ENCODE measurements around the gene EZH1. TPM values are rescaled to one million over a fixed set of nuclear protein-coding genes. Genes with fewer than 3 reads are reported as not detected.

The EZH1 gene
- polyA plus RNA-seq, 1 experiment: 30.4 TPM

GRCh38 chr17:42780851-42781638 lies 36.2 kb upstream of the EZH1 start:
- POLR2A ChIA-PET: no interaction called here
- CTCF ChIA-PET: interaction anchor here (1.3 to 2.1 kb wide), 3 partner anchors 18 to 553 kb away, joined by 3 to 8 read pairs (median 3); no protein-coding TSS in a partner anchor
- TF ChIP-seq CTCF (IDR thresholded peaks at IDR 0.05; ENCODE audit: insufficient read depth, low read depth, low read length): no peak
- Histone ChIP-seq H3K4me3 (ENCODE audit: low read depth, low read length) (peak overlapping the region; percentile 71), H3K36me3 (ENCODE audit: control insufficient read depth, insufficient read depth, low read length) (peaks cover 11% of the 10 kb centered on the region), H3K27me3 (ENCODE audit: control insufficient read depth, insufficient read depth, low read length) (no peaks in the 10 kb centered on the region)
- no peak for DNase-seq (ENCODE audit: low read depth)

GRCh38 chr17:42779936-42780850 lies 35.4 kb upstream of the EZH1 start, which contains the start of gene WNK4:
WNK4 (plus strand) TSS chr17:42780610; CDS start chr17:42780699, 89 bp downstream.
- H3K36me3 ChIP-seq (ENCODE audit: control insufficient read depth, insufficient read depth, low read length): peaks cover 11% of the 10 kb centered on the region
- no peak for TF ChIP-seq CTCF (IDR thresholded peaks at IDR 0.05; ENCODE audit: insufficient read depth, low read depth, low read length)
- peak within 1 kb of the TSS; percentile 71 for H3K4me3 ChIP-seq (ENCODE audit: low read depth, low read length)
- no peaks in the 10 kb centered on the region for H3K27me3 ChIP-seq (ENCODE audit: control insufficient read depth, insufficient read depth, low read length)
- ChIA-PET POLR2A (interaction anchor here (0.7 kb wide), 1 partner anchor 202 kb away, joined by 5 read pairs; no protein-coding TSS in a partner anchor), CTCF (interaction anchor here (0.6 to 2.1 kb wide), 5 partner anchors 17 to 554 kb away, joined by 3 to 8 read pairs (median 3); no protein-coding TSS in a partner anchor)
- no peak for DNase-seq (ENCODE audit: low read depth)

- ChIA-PET POLR2A (no interaction called here), CTCF (interaction anchor here (0.6 to 0.7 kb wide), 2 partner anchors 57 to 82 kb away, joined by 3 to 4 read pairs; no protein-coding TSS in a partner anchor)
- no peak for DNase-seq (ENCODE audit: low read depth)
- no peak for TF ChIP-seq CTCF (IDR thresholded peaks at IDR 0.05; ENCODE audit: insufficient read depth, low read depth, low read length)
- Histone ChIP-seq H3K4me3 (ENCODE audit: low read depth, low read length) (no peak overlapping the region), H3K36me3 (ENCODE audit: control insufficient read depth, insufficient read depth, low read length) (peaks cover 9% of the 10 kb centered on the region), H3K27me3 (ENCODE audit: control insufficient read depth, insufficient read depth, low read length) (no peaks in the 10 kb centered on the region)
Measured at GRCh38 chr17:42779304-42779935, 34.6 kb upstream of the EZH1 start.

GRCh38 chr17:42778570-42778969 lies 33.7 kb upstream of the EZH1 start:
- no peak for TF ChIP-seq CTCF (IDR thresholded peaks at IDR 0.05; ENCODE audit: insufficient read depth, low read depth, low read length)
- DNase-seq (ENCODE audit: low read depth): no peak
- H3K4me3 ChIP-seq (ENCODE audit: low read depth, low read length): no peak overlapping the region
- no peaks in the 10 kb centered on the region for H3K27me3 ChIP-seq (ENCODE audit: control insufficient read depth, insufficient read depth, low read length)
- H3K36me3 ChIP-seq (ENCODE audit: control insufficient read depth, insufficient read depth, low read length): peaks cover 9% of the 10 kb centered on the region
- CTCF ChIA-PET: no interaction called here
- POLR2A ChIA-PET: no interaction called here
